GM19099 (cell line): ENCODE measurements around the gene ZBTB7C.

Experiments
- POLR2A ChIP-seq: IDR thresholded peaks from 3 replicates; pipeline ENCODE4 v1.6.1; 2011; ENCODE audit warnings: low read depth; ENCODE audit not compliant: insufficient read length; ENCODE audit errors: extremely low read depth

ZBTB7C gene

DNA sequence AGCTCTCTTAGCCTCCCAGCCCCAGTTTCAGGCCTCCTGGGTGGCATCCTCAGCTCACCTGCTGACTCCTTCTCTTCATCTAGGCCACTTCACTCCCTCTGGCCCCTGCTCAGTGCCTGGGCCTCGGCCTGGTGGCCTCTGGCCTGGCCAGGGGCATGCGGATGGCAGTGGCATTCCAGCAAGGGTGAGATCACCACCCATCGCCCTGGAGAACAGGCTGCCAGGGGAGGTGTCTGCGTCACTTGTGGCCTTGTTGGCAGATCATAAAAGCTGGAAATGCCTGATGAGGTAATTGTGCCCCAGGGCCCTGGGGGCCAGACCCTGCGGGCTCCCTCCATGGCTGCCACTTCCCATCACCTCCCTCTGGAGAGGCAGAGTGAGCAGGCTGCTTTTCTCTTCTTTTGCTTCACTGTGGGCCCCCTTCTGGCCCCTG, 406.2 kb downstream of the ZBTB7C start:
- no peak for TF ChIP-seq POLR2A

DNA sequence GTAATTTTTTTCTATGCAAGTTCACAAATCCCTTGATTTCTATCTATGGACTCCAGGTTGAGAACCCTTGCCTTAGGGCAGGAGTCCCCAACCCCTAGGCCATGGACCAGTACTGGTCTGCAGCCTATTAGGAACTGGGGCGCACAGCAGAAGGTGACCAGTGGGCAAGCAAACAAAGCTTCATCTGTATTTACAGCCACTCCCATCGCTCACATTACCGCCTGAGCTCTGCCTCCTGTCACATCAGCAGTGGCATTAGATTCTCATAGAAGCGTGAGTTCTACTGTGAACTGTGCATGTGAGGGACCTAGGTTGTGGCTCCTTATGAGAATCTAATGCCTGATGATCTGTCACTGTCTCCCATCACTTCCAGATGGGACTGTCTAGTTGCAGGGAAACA, 408.5 kb downstream of the ZBTB7C start:
- TF ChIP-seq POLR2A: no peak

DNA sequence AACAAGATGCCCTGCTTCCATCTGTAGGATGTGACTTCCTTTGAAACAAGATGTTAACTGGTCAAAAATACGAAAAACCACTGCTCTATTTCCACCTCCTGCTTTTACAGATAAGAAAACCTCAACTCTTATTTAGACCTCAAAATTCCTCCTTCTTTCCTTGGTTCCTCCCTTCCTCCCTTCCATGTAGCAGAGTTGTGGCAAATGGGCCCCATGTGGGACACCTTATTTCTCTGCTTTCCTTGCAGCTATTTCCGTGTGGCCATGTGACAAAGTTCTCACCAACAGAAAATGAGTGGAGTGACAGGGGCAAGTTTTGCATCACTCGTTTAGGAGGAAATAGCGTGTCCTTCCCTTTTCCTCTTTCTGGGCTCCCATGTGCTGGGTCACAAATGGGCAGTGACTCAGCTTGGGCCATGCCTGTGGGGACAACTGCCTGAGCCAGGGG, 409.4 kb downstream of the ZBTB7C start:
- TF ChIP-seq POLR2A: no peak

DNA sequence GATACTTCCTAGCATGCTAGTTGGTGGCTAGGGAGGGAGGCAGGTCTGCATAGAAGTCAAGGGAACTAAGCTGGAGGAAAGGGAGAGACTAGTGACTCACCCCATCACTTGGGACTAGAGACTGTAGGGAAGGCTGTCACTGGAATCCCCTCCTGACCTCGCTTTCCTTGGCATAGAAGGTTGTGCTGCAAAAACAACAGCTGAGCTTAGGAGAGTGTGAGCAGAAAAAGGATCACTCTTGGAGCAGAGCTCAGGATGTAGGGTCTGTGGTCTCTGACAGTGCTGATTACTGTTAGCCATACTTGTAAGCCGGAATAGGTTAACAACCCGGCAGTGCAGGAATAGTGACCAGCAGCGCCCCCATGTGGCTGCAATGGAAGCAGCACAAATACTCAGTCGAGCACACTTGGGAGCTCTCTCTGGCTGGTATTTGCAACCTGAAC, 411.8 kb downstream of the ZBTB7C start:
- no peak for TF ChIP-seq POLR2A

DNA sequence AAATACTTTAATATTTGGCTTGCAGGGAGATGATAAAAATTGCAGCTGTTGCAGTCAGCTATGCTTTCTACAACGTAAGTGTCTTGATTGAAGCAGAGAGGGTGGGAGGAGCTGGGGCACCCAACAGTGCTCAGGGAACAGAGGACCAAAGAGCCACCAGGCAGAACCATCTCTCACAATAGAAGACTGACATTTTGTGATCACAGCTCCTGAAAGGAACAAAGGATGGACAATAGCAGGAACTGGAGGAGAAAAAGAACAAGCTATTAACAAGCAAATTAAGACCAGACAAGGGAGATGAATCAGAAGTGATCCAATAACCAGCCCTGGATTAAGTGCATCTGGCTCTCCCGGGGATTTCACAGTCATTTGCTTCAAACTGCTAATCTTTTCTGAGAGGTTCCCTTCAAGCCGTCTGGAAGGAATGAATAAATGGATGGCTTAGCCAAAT, 413.1 kb downstream of the ZBTB7C start:
- TF ChIP-seq POLR2A: no peak

DNA sequence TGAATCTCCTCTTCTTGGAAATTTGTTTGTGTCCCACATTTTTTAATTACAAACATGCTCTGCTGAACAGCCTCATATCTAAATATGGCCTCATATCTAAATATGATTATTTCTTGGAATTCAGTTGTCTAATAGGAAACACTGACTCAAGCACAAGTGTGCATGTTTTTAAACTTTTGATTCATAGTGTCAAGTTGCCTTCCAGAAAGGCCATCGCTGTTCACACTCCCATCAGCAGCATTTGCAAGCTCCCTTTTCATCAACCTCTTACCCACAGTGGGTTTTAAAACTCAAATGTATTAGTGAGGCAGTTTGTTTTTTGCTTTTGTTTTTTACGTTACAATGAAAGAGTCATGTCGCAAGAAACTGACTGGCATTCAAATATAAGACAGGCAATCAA, 413.5 kb downstream of the ZBTB7C start:
- TF ChIP-seq POLR2A: no peak

DNA sequence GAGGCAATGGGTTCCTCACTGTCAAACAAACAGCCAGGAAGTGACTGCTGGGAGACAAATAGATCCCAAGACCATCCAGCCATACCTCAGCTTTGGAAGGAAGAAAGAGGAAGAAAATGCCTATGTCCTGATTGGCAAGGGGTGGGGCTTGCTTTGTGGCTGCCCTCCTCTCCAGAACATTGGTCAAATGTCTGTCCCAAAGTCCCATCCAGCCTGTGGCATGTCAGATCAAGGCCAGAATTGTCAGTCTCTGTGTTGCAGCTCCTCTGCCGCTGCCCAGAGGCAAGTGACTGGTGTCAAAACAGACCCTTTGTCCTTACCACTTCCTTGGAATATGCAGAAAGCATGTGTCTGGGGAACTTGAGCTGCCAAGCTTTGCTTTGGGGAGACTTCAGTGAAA, 415.8 kb downstream of the ZBTB7C start:
- TF ChIP-seq POLR2A: no peak

DNA sequence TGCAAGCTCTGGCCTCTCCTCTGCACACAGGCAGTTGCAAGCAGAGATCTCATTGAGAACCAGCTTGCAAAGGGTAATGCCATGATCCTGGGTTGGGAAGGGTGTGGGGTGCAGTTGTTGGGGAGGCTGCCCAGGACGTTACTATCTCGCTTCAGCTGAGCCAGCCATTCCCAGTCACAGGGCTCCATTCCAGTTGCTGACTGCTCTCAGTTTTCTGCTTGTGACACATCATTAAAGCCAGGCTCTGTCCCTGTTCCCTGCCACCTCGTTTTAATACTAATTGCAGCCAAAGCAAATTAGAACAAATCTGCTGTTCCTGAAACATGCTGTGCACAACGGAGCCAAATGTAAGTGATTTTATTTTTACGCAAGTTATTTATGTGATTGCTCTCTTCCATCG, 416.2 kb downstream of the ZBTB7C start:
- TF ChIP-seq POLR2A: no peak

DNA sequence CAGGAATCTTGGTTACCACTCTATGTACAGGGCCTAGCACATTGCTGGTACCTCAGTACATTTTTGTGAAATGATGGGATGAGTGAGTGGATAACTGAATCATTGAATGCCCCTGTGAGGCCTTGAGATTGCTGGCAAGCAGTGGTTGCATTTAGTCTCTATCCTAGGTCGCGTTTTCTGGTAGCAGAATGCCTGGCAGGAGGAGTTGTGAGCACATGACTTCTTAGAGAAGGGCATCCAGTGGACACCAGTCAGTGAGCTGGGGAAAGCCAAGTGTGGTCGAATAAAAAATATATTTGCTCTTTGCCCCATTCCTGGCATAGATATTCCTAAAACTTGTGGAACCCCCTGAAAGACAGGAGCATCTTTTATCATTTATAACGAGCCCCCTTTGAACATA, 416.9 kb downstream of the ZBTB7C start:
- TF ChIP-seq POLR2A: no peak

DNA sequence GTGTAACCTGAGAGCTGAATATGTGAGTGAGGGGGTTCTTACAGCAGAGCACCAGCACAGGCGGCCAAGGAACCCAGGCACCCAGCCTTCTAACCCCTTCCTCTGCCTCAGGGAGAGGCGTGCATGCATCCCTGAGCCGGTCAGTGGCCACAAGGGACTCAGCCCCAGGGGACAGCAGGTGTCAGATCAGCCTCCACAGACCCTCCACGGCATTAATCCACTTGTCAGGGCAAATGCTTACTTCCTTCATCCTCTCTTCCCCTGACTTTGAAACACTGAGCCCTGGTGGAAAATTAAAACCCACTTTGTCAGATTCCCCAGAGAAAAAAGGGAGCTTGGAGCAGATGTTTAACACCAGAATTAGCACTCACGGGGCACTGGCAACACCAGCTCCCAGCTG, 418.2 kb downstream of the ZBTB7C start:
- no peak for TF ChIP-seq POLR2A

DNA sequence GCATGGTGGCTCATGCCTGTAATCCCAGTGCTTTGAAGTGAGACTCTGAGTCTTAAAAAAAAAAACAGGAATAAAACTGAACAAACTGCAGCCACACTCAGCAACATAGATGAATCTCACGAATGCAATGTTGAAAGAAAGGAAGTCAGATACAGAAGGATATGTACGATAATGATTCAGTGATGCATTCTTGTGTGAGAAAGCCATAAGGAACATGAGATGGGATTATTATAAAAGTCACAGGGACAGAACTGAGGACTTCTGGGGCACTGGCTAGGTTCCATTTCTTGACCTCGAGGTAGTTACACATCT, 421.8 kb downstream of the ZBTB7C start:
- TF ChIP-seq POLR2A: no peak

DNA sequence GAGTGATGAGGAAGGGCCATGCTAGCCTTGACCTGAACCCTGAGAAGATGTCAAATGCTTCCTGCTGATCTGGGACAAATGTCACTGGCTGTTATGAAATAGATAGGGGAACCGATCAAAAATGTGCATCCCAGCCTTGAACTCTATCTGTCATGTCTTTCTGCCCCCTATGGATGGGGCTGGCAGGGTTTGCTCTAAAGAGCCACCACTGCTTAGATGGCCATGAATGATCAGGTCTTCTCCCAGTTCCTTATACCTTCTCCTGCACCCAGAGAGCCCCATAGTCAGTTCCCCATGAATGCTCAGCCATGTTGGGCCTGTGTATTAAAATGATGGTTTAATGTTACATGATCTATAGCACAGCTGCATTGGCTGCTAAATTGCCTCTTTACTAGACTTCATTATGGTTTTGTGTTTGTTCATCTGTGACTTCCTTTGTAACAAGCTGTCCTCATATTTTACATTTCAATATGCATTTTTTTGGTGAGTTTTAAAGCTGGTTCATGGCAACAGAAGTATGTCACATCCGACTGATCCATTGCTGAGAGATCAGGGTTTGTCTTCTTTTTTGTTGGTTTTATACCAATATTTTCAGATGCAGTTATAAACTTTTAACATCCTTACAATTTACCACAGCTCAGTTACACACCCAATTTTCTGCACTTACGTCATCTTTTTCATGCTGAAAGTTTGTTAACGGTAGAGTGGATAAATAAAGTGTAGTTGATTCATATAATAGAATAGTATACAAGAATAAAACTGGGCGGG, 422.4 kb downstream of the ZBTB7C start:
- TF ChIP-seq POLR2A: no peak

DNA sequence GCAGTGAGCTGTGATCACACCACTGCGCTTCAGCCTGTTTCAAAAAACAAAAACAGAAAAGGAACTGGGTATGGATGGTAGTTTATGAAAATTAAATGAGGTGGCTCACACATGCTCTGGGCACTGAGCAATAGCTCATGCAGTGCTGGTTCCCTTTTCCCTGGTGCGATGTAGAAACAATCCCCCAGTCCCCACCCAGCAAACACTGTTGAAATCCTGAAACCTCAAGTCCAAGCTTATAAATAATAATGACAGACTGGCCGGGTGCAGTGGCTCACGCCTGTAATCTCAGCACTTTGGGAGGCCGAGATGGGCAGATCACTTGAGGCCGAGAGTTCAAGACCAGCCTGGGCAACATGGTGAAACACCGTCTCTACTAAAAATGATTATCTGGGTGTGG, 423.3 kb downstream of the ZBTB7C start:
- TF ChIP-seq POLR2A: no peak

DNA sequence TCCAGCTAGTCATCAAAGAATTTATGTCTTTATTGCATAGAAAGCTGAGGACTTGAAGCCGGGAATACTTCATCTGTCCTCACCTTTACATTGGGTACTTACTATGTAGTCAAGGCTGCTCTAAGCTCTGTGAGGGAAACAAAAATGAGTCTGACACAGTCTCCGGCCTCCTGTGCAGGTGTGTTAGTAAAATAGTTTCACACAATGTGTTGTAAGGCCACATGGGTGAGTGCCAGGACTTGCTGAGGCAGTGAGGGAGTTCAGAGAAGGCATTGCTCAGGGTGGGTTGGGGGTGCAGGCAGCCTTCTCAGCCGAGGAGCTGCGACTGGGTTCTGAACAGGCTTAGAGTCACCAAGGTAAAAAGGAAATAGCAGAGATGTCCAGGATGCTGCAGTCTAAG, 424.2 kb downstream of the ZBTB7C start:
- no peak for TF ChIP-seq POLR2A

DNA sequence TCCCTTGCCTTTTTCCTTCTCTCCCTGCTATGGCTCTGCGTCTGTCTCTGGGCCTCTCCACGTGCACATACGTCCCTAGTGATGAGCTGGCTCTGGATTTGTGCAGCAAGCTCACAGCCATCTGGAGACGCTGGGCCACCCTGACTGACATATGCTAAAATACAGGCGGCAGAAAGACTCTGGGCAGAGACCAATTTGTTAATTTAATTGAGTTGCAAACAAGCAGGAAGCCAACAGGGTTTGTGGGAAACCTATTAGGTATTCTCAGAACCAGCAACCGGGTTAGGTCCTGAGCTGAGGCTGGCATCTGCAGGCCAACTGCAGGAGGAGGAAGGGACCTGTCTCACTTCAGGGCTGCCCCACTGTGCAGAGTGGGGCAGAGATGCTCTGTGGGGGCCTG, 425.2 kb downstream of the ZBTB7C start:
- TF ChIP-seq POLR2A: no peak

DNA sequence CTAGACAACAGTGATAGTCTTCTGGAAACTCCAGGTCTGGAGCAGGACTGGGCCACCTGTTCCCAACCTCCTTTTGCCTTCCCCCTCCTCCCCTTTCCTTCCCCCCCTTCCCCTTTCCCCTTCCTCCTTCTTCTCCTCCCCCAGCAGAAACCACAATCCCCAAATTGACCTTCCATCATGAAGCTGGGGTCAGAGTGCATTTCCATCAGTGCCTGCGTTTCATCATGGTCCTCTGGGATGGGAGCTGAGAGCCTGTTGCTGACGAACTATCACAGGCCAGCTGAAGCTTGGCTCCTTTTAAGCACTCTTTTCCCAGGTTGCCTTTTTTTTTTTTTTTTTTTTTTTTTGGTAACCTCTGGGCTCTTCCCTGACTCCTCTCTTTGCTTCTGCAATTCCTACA, 426.1 kb downstream of the ZBTB7C start:
- TF ChIP-seq POLR2A: no peak

DNA sequence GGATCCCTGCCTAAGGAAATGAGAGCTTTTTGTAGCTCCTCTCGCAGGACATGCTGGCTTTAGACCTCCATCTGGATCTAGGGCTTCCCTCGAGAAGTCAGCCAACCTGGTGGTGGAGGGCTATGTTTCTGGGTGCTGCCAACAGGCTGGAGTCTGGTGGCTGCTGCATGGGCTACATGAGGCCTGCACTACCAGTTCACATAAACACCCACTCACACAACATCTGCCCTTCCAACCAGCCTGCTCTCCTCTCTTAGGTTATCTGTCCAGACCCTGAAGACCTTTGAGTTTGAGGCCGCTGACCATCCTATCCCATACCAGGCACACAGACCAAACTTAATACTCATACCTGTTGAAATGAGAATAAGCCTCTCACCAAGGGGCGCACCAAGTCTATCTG, 427.4 kb downstream of the ZBTB7C start:
- TF ChIP-seq POLR2A: no peak
